ENCODE measurements around the gene ELMO2. TPM values are rescaled to one million over a fixed set of nuclear protein-coding genes. Genes with fewer than 3 reads are reported as not detected.

Gene ELMO2
- total RNA-seq: 41.3 and 46.8 TPM in 2 replicates

GRCh38 chr20:46406200-46406985 lies at the start of gene ELMO2:
Gene ELMO2 (minus strand): TSS chr20:46406615. CDS start chr20:46394482, 12,133 bp downstream.

Other genes starting within 250 kb of the ELMO2 start
- gene CDH22, start 98.1 kb downstream of the ELMO2 start, total RNA-seq: not detected in 2 replicates
- gene ZNF334, start 106.9 kb upstream of the ELMO2 start, total RNA-seq: 1.6 and 2.5 TPM in 2 replicates
- gene OCSTAMP, start 144.0 kb upstream of the ELMO2 start, total RNA-seq: not detected in 2 replicates
- 2.9 and 6.0 TPM in 2 replicates for gene SLC13A3, start 244.8 kb upstream of the ELMO2 start, total RNA-seq

Measured in smooth muscle cell of trachea (primary cell).